HG02610 (cell line): ENCODE results near the gene ADGRL3.
"Not testable (repeated sequence)": the region's sequence is repeated elsewhere in the genome, so short reads cannot be mapped to it uniquely, and the experiment has no call there.

Experiments used
- ATAC-seq: cut with Tn5 transposase; IDR thresholded peaks from one replicate; pipeline ENCODE4 v1.9.1; 2021; ENCODE audit warnings: mild to moderate bottlenecking, moderate library complexity; ENCODE audit not compliant: unreplicated experiment

Gene ADGRL3

DNA sequence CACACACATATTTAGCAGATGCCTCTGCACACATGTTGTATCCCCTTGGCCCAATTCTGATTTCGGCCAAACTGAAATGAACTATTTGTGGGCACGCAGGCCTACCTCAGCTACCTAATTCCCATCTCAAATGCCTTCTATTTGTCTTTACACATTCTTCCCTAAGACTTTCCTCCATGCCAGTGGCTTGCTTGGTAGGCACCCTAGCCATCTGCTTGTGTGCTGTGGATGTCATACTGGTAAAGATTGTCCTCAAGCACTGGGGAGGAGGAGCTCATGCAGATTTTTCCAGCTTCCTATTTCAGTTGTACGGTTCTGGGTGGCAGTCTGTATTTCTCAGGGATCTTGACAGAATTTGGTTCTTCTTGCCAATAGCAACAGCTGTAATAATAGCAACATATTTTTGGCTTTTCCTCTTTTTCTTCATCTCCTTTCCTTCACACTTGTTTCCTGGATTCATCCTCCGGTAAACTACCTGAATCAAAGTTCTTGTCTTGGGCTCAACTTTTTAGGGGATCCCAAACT, 514.3 kb downstream of the ADGRL3 start:
- ATAC-seq = no peak

- ATAC-seq = no peak
Observed at GRCh38 chr4:61716426-61716825, 516.3 kb downstream of the ADGRL3 start.

GRCh38 chr4:61723492-61723891, 523.4 kb downstream of the ADGRL3 start:
- ATAC-seq = no peak

DNA sequence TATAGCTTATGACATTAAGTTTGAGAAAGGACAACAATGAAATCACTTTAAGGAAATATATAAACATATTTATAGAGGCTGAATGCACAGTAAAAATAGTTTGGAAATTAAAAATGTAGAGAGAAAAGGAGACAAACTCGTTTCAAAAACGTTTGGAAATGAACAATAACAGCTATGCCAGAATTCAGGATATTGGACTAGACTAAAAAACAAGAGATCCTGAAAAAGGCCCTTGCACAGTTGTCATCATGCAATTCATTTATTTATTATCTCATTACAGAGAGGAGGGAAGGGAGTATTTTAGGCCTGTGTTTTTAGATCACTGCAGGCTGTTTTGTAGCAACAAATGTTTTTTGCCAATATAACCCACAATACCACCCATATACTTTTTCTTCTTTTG, 527.2 kb downstream of the ADGRL3 start:
- ATAC-seq = no peak

DNA sequence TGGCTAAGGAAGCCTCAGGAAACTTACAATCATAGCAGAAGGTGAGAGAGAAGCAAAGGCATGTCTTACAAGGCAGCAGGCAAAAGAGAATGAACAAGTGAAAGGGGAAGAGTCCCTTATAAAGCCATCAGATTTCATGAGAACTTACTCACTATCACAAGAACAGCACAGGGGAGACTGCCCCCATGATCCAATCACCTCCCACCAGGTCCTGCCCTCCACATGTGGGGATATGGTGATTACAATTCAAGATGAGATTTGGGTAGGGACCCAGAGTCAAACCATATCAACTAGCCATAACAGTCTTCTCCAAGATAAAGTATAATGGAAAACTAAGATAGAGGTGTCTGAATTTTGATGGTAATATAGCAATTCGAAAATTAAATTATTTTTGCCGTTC, 534.3 kb downstream of the ADGRL3 start:
- no peak for ATAC-seq

DNA sequence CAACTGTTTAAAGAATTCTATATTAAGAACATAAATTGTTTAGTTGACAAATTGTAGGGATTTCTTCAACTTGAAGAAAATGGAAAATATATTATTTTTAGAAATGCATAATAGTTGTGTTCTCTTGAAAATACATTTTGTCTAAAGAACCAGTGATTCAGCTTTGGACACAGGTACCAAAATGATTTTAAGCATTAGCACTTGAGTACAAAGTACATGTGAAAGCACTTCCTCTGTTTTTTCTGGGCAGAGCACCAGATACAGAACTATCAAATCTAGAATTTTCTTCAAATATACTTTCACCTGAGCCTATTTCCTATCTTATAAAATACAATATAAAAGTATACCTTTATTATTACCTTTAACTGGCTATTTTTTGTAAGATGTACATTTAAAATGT, 539.8 kb downstream of the ADGRL3 start:
- no peak for ATAC-seq

DNA sequence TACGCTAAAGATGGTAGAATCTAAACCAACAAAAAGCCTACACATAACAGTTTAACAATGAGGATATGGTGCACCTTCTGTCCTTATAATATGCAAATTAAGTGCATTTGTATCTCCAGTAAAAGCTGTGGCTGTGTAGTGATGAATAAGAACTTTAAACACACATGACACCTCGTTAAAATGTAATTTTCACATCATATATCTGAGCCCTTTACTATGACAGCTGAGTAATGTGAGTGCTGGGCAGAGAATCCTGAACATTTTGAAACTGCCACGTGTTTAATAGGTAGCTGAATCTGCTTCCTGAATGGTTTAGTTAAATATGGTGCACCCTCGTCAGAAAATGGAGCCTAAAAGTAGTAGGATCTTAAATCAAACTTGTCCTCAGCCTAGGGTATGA, 540.8 kb downstream of the ADGRL3 start:
- no peak for ATAC-seq

GRCh38 chr4:61741327-61742096, 541.4 kb downstream of the ADGRL3 start:
- no peak for ATAC-seq

GRCh38 chr4:61750810-61751209, 550.7 kb downstream of the ADGRL3 start:
- ATAC-seq = no peak

DNA sequence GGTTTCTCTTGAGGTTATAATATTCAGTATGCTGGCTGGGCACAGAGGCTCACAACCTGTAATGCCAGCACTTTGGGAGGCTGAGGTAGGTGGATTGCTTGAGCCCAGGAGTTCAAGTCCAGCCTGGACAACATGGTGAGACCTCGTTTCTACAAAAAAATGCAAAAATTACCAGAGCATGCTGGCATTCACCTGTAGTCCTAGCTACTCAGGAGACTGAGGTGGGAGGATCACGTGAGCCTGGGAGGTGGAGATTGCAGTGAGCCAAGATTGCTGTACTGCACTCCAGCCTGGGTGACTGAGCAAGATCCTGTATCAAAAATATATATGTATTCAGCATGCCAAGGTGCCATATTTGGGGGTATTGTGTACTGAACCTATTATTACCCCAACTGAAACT, 552.5 kb downstream of the ADGRL3 start:
- no peak for ATAC-seq

- ATAC-seq = no peak
Observed at GRCh38 chr4:61753739-61754138, 553.6 kb downstream of the ADGRL3 start.

DNA sequence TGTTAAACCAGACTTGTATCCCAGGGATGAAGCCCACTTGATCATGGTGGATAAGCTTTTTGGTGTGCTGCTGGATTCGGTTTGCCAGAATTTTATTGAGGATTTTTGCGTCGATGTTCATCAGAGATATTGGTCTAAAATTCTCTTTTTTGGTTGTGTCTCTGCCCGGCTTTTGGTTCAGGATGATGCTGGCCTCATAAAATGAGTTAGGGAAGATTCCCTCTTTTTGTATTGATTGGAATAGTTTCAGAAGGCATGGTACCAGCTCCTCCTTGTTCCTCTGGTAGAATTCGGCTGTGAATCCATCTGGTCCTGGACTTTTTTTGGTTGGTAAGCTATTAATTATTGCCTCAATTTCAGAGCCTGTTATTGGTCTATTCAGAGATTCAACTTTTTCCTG, 556.8 kb downstream of the ADGRL3 start:
- ATAC-seq = not testable (repeated sequence)

DNA sequence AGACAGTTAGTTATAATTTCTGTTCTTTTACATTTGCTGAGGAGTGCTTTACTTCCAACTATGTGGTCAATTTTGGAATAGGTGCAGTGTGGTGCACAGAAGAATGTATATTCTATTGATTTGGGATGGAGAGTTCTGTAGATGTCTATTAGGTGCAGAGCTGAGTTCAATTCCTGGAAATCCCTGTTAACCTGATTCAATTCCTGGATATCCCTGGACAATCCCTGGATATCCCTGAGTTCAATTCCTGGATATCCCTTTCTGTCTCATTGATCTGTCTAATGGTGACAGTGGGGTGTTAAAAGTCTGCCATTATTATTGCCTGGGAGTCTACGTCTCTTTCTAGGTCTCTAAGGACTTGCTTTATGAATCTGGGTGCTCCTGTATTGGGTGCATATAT, 557.9 kb downstream of the ADGRL3 start:
- ATAC-seq = not testable (repeated sequence)

- ATAC-seq = not testable (repeated sequence)
Observed at GRCh38 chr4:61758596-61758995, 558.5 kb downstream of the ADGRL3 start.

DNA sequence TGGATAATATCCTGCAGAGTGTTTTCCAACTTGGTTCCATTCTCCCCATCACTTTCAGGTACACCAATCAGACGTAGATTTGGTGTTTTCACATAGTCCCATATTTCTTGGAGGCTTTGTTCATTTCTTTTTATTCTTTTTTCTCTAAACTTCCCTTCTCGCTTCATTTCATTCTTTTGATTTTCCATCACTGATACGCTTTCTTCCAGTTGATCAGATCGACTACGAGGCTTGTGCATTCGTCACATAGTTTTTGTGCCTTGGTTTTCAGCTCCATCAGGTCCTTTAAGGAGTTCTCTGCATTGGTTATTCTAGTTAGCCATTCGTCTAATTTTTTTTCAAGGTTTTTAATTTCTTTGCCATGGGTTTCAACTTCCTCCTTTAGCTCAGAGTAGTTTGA, 559.1 kb downstream of the ADGRL3 start:
- ATAC-seq = not testable (repeated sequence)

- not testable (repeated sequence) for ATAC-seq
Observed at GRCh38 chr4:61759885-61760284, 559.8 kb downstream of the ADGRL3 start.

GRCh38 chr4:61760820-61761219, 560.7 kb downstream of the ADGRL3 start:
- no peak for ATAC-seq

- no peak for ATAC-seq
Observed at GRCh38 chr4:61762722-61763627, 562.8 kb downstream of the ADGRL3 start.

- no peak for ATAC-seq
Observed at GRCh38 chr4:61763682-61764081, 563.6 kb downstream of the ADGRL3 start.

- not testable (repeated sequence) for ATAC-seq
Observed at GRCh38 chr4:61764090-61764489, 564.0 kb downstream of the ADGRL3 start.

DNA sequence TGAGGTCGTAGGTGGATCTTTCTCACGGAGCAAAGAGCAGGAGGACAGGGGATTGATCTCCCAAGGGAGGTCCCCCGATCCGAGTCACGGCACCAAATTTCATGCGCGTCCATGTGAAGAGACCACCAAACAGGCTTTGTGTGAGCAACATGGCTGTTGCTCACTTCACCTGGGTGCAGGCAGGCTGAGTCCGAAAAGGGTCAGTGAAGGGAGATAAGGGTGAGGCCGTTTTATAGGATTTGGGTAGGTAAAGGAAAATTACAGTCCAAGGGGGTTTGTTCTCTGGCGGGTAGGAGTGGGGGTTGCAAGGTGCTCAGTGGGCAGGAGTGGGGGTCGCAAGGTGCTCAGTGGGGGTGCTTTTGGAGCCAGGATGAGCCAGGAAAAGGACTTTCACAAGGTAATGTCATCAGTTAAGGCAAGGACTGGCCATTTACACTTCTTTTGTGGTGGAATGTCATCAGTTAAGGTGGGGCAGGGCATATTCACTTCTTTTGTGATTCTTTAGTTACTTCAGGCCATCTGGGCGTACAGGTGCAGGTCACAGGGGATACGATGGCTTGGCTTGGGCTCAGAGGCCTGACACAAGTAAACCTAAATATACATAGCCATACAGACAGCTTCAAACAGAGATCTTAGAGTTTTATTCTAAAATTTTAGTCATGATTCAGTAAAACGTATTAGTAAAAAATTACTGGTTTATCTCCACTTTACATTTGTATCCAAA, 569.5 kb downstream of the ADGRL3 start:
- ATAC-seq = not testable (repeated sequence)
